ENCODE data around the gene PRKCA. TPM values are rescaled to one million over a fixed set of nuclear protein-coding genes. Genes with fewer than 3 reads are reported as not detected.
"Not testable (repeated sequence)": the region's sequence is repeated elsewhere in the genome, so short reads cannot be mapped to it uniquely, and the experiment has no call there.

The PRKCA gene
- total RNA-seq, 4 donors from 2014 or later, result 9.8 to 25.6 (median 12.2) TPM

DNA sequence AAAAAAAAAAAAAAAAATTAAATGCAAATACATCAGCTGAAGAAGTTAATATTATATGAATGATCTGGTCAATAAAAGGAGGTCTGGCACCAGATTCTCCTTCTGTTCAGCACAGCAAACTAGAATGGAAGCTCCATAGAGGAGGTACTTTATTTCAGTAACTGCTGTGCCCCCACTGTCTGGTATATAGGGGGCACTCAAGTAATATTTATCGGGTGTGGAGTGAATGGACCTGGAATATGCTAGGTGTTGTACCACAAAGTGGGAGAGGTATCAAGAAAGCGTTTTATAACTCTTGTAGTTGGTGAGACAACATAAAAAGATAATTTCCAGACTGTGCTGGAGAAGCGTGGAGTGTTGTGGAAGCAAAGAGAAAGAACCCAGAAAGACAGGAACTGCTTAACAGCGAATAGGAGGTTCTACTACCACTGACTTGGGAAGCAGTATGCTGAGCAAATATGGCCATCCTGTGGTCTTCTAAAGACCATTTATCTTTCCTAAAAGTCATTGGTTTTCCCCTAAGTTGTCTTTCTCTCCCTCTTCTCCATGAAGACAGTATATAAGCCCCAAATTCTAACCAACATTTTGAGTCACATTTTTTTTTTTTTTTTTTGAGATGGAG, 12.2 kb upstream of the PRKCA start:
- DNase-seq (ENCODE audit: low spot score in 2 of 2), result no peak
- WGBS, result 86% methylated on average over 4 of the region's 4 CpGs
- TF ChIP-seq POLR2A (IDR thresholded peaks at IDR 0.05), result no peak
- no peak for TF ChIP-seq POLR2AphosphoS5 (IDR thresholded peaks at IDR 0.05)
- TF ChIP-seq EP300 (IDR thresholded peaks at IDR 0.05), result no peak
- TF ChIP-seq, protein P1, sequence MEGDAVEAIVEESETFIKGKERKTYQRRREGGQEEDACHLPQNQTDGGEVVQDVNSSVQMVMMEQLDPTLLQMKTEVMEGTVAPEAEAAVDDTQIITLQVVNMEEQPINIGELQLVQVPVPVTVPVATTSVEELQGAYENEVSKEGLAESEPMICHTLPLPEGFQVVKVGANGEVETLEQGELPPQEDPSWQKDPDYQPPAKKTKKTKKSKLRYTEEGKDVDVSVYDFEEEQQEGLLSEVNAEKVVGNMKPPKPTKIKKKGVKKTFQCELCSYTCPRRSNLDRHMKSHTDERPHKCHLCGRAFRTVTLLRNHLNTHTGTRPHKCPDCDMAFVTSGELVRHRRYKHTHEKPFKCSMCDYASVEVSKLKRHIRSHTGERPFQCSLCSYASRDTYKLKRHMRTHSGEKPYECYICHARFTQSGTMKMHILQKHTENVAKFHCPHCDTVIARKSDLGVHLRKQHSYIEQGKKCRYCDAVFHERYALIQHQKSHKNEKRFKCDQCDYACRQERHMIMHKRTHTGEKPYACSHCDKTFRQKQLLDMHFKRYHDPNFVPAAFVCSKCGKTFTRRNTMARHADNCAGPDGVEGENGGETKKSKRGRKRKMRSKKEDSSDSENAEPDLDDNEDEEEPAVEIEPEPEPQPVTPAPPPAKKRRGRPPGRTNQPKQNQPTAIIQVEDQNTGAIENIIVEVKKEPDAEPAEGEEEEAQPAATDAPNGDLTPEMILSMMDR (IDR thresholded peaks at IDR 0.05), result no peak

DNA sequence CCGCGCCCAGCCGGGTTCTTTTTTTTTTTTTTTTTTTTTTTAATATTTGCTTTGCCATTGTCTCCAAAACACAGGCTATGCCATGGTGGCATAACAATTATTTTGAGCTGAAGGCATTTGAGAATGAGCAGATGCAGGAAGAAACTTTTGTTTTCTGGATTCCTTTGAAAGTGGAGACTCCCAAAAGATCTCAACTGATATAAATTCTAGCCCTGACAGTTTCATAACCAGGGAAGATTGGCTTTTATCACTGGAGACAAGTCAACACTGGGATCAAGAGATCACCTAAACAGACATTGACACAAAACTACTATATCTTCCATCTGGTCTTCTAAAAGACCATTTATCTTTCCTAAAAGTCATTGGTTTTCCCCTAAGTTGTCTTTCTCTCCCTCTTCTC, 10.1 kb upstream of the PRKCA start:
- Histone ChIP-seq H3K27me3 (no peaks in the 10 kb centered on the region), H3K36me3 (no peaks in the 10 kb centered on the region), H3K4me3 (no peak overlapping the region), H3K4me1 (no peaks in the 10 kb centered on the region), H3K27ac (no peak overlapping the region), H3K9me3 (no peaks in the 10 kb centered on the region)
- no peak for DNase-seq (ENCODE audit: low spot score in 2 of 2)
- TF ChIP-seq POLR2A (IDR thresholded peaks at IDR 0.05) (no peak), POLR2AphosphoS5 (IDR thresholded peaks at IDR 0.05) (no peak), EP300 (IDR thresholded peaks at IDR 0.05) (no peak)
- TF ChIP-seq, protein P1 (IDR thresholded peaks at IDR 0.05), result no peak
- WGBS, result 67% methylated on average over 3 of the region's 3 CpGs

More for the DNA sequence above, 12.2 kb upstream of the PRKCA start:
- Histone ChIP-seq H3K4me3 (no peak overlapping the region), H3K27ac (no peak overlapping the region), H3K4me1 (no peaks in the 10 kb centered on the region), H3K27me3 (no peaks in the 10 kb centered on the region), H3K9me3 (no peaks in the 10 kb centered on the region), H3K36me3 (no peaks in the 10 kb centered on the region)

DNA sequence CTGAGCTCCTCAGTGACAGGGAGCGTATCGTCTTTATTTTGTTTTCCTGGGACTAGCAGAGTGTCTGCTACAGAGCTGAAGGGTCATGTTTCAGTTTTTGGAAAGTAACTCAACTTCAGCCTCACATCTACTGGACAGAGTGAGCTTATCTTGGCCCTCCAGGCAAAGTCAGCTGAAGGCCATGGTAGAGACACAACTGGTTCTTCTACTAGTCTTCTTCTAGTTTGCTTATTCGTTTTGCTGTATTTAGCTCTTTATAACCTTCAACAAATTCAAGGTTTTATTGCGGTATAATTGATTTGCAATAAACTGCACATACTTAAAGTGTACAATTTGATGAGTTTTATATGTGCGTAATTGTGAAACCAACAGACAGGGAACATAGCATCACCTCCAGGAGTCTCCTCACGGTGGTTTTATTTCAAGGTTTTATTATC, 6.1 kb upstream of the PRKCA start:
- WGBS, result 81% methylated on average over 6 of the region's 6 CpGs
- H3K4me1 ChIP-seq, result peaks cover 1% of the 10 kb centered on the region
- DNase-seq (ENCODE audit: low spot score in 2 of 2), result no peak
- no peak for TF ChIP-seq POLR2AphosphoS5 (IDR thresholded peaks at IDR 0.05)
- no peak for TF ChIP-seq EP300 (IDR thresholded peaks at IDR 0.05)
- no peak for TF ChIP-seq POLR2A (IDR thresholded peaks at IDR 0.05)
- TF ChIP-seq, protein P1 (IDR thresholded peaks at IDR 0.05), result no peak
- no peaks in the 10 kb centered on the region for H3K9me3 ChIP-seq
- no peak overlapping the region for H3K4me3 ChIP-seq
- no peaks in the 10 kb centered on the region for H3K36me3 ChIP-seq
- no peak overlapping the region for H3K27ac ChIP-seq
- no peaks in the 10 kb centered on the region for H3K27me3 ChIP-seq

DNA sequence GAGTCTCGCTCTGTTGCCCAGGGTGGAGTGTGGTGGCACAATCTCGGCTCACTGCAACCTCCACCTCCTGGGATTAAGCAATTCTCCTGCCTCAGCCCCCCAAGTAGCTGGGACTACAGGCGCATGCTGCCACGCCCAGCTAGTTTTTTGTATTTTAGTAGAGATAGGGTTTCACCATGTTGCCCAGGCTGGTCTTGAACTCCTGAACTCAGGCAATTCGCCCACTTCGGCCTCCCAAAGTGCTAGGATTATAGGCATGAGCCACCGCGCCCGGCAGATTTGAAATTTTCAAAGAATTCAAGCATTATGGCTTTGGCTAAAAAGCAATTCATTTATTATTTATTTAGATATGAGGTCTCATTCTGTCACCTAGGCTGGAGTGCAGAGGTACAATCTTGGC, 5.0 kb upstream of the PRKCA start:
- not testable (repeated sequence) for H3K27me3 ChIP-seq; H3K4me1 ChIP-seq; DNase-seq (ENCODE audit: low spot score in 2 of 2); H3K36me3 ChIP-seq; H3K27ac ChIP-seq; H3K9me3 ChIP-seq; H3K4me3 ChIP-seq
- WGBS, result 97% methylated on average over 9 of the region's 9 CpGs

DNA sequence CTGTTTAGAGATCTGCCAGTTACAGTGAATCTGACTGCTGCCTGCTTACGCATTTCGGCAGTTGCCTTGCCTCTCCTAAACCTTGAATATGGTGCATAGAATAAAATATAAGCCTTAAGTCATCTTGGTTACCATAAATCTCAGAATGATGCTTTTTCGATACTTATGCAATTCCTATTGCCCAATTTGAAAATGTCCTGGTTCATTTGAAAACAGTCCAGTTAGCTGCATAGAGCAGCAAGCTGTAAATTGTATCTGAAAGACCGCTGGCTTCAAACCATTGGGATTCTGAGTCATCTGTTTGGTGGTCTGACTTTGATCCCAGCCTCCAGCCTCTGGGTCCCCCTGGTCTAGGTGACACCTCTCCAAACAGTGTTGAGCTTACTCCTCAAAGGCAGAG, 2.7 kb upstream of the PRKCA start:
- TF ChIP-seq POLR2AphosphoS5 (IDR thresholded peaks at IDR 0.05) (no peak), POLR2A (IDR thresholded peaks at IDR 0.05) (no peak), EP300 (IDR thresholded peaks at IDR 0.05) (no peak)
- TF ChIP-seq, protein P1 (IDR thresholded peaks at IDR 0.05), result no peak
- DNase-seq (ENCODE audit: low spot score in 2 of 2), result no peak
- 96% methylated on average over 4 of the region's 4 CpGs for WGBS

DNA sequence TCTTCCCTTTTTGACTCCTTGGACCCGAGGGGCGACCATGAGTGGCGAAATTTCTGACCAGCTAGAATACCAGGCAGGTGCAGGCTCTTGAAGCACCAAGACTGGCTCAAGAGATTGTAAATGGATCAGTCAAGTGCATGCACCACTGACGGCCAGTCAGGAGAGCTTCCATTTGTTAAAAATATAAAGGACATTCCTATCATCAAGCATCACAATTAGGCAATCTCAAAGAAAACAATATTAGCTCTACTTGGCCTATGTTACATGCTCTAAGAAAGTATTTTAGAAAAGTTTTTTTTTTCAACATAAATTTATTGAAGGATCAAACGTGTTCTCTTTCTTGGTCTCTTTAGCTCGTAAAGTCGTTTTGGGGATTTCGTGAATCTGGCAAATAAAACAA, 1.5 kb upstream of the PRKCA start:
- Histone ChIP-seq H3K27ac (no peak overlapping the region), H3K36me3 (no peaks in the 10 kb centered on the region), H3K4me1 (peaks cover 17% of the 10 kb centered on the region), H3K27me3 (no peaks in the 10 kb centered on the region), H3K9me3 (no peaks in the 10 kb centered on the region), H3K4me3 (no peak overlapping the region)
- no peak for DNase-seq (ENCODE audit: low spot score in 2 of 2)
- TF ChIP-seq, protein P1 (IDR thresholded peaks at IDR 0.05), result no peak
- no peak for TF ChIP-seq POLR2AphosphoS5 (IDR thresholded peaks at IDR 0.05)
- no peak for TF ChIP-seq POLR2A (IDR thresholded peaks at IDR 0.05)
- no peak for TF ChIP-seq EP300 (IDR thresholded peaks at IDR 0.05)
- 76% methylated on average over 8 of the region's 8 CpGs for WGBS

More for the DNA sequence above, 2.7 kb upstream of the PRKCA start:
- no peaks in the 10 kb centered on the region for H3K36me3 ChIP-seq
- H3K27me3 ChIP-seq, result no peaks in the 10 kb centered on the region
- no peak overlapping the region for H3K27ac ChIP-seq
- no peak overlapping the region for H3K4me3 ChIP-seq
- H3K9me3 ChIP-seq, result no peaks in the 10 kb centered on the region
- H3K4me1 ChIP-seq, result peaks cover 17% of the 10 kb centered on the region

Data from suprapubic skin (tissue), 4 donors.